ENCODE measurements around the gene RING1.

Gene RING1

GRCh38 chr6:33171880-33172687 lies 36.2 kb upstream of the RING1 start:
- no peak for DNase-seq (ENCODE audit: low read depth)

GRCh38 chr6:33172688-33173534 lies 35.4 kb upstream of the RING1 start:
- no peak for DNase-seq (ENCODE audit: low read depth)

- no peak for DNase-seq (ENCODE audit: low read depth)
Measured at GRCh38 chr6:33173535-33174180, 34.6 kb upstream of the RING1 start.

- DNase-seq (ENCODE audit: low read depth) = no peak
Measured at GRCh38 chr6:33174784-33175183, 33.5 kb upstream of the RING1 start.

GRCh38 chr6:33175436-33176069 lies 32.7 kb upstream of the RING1 start:
- DNase-seq (ENCODE audit: low read depth) = no peak

- DNase-seq (ENCODE audit: low read depth) = no peak
Measured at GRCh38 chr6:33176906-33177305, 31.4 kb upstream of the RING1 start.

- DNase-seq (ENCODE audit: low read depth) = no peak
Measured at GRCh38 chr6:33177552-33178446, 30.5 kb upstream of the RING1 start.

GRCh38 chr6:33178755-33179475 lies 29.4 kb upstream of the RING1 start:
- no peak for DNase-seq (ENCODE audit: low read depth)

- no peak for DNase-seq (ENCODE audit: low read depth)
Measured at GRCh38 chr6:33181141-33181540, 27.2 kb upstream of the RING1 start.

- no peak for DNase-seq (ENCODE audit: low read depth)
Measured at GRCh38 chr6:33183071-33183683, 25.1 kb upstream of the RING1 start.

GRCh38 chr6:33185190-33185589 lies 23.1 kb upstream of the RING1 start:
- DNase-seq (ENCODE audit: low read depth) = no peak

- DNase-seq (ENCODE audit: low read depth) = no peak
Measured at GRCh38 chr6:33185654-33186187, 22.6 kb upstream of the RING1 start.

GRCh38 chr6:33187809-33188208 lies 20.5 kb upstream of the RING1 start:
- no peak for DNase-seq (ENCODE audit: low read depth)

GRCh38 chr6:33189164-33189563 lies 19.1 kb upstream of the RING1 start:
- DNase-seq (ENCODE audit: low read depth) = no peak

GRCh38 chr6:33189625-33190448 lies 18.5 kb upstream of the RING1 start:
- DNase-seq (ENCODE audit: low read depth) = no peak

GRCh38 chr6:33190504-33191107 lies 17.7 kb upstream of the RING1 start:
- DNase-seq (ENCODE audit: low read depth) = no peak

- no peak for DNase-seq (ENCODE audit: low read depth)
Measured at GRCh38 chr6:33191383-33192104, 16.8 kb upstream of the RING1 start.

Data from HS-5 (cell line).